ENCODE results near the gene HGS. TPM values are rescaled to one million over a fixed set of nuclear protein-coding genes. Genes with fewer than 3 reads are reported as not detected.

The HGS gene
- total RNA-seq, 1 experiment from 2014 or later, result 146 TPM

- DNase-seq (ENCODE audit: low read depth in 1 of 2, low spot score in 2 of 2), result no peak
- H3K27ac ChIP-seq, result no peak overlapping the region
- no peaks in the 10 kb centered on the region for H3K36me3 ChIP-seq
- peaks cover 32% of the 10 kb centered on the region for H3K27me3 ChIP-seq (replicated peaks)
- peaks cover 21% of the 10 kb centered on the region for H3K9me3 ChIP-seq (replicated peaks)
- H3K4me3 ChIP-seq, result no peak overlapping the region
- peaks cover 7% of the 10 kb centered on the region; the same call in 1 of the 2 replicates for H3K4me1 ChIP-seq (replicated peaks)
Observed at GRCh38 chr17:81648013-81648706, 35.7 kb upstream of the HGS start.

DNA sequence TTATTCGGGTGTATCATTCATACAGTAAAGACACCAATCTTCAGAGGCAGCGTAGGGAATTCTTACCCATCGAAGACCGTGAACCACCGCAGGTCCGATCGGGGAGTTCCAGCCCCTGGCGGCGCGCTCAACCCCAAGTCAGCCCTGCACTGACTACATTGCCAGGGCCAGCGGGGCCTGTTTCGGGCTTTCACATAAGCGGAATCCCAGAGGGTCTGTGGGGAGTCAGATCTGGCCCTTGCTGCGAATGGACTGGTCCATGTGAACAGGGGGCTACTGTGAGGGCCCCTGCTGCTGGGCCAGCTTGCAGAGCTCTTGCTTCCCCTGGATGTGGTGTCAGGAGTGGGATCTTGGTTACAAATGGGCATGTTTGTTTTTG is 35.1 kb upstream of the HGS start:
- Histone ChIP-seq H3K36me3 (no peaks in the 10 kb centered on the region), H3K4me3 (no peak overlapping the region), H3K9me3 (replicated peaks) (peaks cover 21% of the 10 kb centered on the region), H3K27ac (no peak overlapping the region), H3K4me1 (replicated peaks) (peaks cover 7% of the 10 kb centered on the region; the same call in 1 of the 2 replicates), H3K27me3 (replicated peaks) (peaks cover 32% of the 10 kb centered on the region)
- DNase-seq (ENCODE audit: low read depth in 1 of 2, low spot score in 2 of 2), result no peak

DNA sequence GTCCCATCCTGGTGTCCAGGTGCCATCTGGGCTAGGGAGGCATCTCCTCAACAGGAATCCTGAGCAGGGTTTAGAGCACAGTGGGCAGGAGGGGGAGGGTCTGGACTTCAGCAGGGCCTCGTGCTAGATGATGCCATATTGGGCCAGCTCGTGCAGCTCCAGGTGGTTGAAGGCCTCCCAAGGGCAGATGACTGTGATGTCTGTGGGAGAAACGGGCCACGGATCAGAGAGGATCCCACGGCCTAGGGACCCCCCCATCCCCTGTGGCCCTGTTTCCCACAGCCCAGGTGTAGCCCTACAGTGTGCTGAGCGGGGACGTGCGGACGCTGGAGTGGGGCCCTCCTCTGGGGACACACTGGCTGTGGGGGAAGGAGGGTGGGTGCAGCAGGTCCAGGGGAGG is 32.9 kb upstream of the HGS start:
- DNase-seq (ENCODE audit: low read depth in 1 of 2, low spot score in 2 of 2), result no peak
- H3K27me3 ChIP-seq (replicated peaks), result peaks cover 27% of the 10 kb centered on the region
- peaks cover 21% of the 10 kb centered on the region for H3K9me3 ChIP-seq (replicated peaks)
- H3K27ac ChIP-seq, result no peak overlapping the region
- H3K36me3 ChIP-seq, result no peaks in the 10 kb centered on the region
- H3K4me1 ChIP-seq (replicated peaks), result peaks cover 7% of the 10 kb centered on the region; the same call in 1 of the 2 replicates
- no peak overlapping the region for H3K4me3 ChIP-seq

GRCh38 chr17:81651692-81652091 is 32.1 kb upstream of the HGS start:
- peak; percentile 36 to 74 for DNase-seq (ENCODE audit: low read depth in 1 of 2, low spot score in 2 of 2)
- H3K27me3 ChIP-seq (replicated peaks), result peaks cover 26% of the 10 kb centered on the region
- H3K36me3 ChIP-seq, result no peaks in the 10 kb centered on the region
- H3K9me3 ChIP-seq (replicated peaks), result peaks cover 21% of the 10 kb centered on the region
- no peak overlapping the region for H3K4me3 ChIP-seq
- peaks cover 7% of the 10 kb centered on the region; the same call in 1 of the 2 replicates for H3K4me1 ChIP-seq (replicated peaks)
- no peak overlapping the region for H3K27ac ChIP-seq

DNA sequence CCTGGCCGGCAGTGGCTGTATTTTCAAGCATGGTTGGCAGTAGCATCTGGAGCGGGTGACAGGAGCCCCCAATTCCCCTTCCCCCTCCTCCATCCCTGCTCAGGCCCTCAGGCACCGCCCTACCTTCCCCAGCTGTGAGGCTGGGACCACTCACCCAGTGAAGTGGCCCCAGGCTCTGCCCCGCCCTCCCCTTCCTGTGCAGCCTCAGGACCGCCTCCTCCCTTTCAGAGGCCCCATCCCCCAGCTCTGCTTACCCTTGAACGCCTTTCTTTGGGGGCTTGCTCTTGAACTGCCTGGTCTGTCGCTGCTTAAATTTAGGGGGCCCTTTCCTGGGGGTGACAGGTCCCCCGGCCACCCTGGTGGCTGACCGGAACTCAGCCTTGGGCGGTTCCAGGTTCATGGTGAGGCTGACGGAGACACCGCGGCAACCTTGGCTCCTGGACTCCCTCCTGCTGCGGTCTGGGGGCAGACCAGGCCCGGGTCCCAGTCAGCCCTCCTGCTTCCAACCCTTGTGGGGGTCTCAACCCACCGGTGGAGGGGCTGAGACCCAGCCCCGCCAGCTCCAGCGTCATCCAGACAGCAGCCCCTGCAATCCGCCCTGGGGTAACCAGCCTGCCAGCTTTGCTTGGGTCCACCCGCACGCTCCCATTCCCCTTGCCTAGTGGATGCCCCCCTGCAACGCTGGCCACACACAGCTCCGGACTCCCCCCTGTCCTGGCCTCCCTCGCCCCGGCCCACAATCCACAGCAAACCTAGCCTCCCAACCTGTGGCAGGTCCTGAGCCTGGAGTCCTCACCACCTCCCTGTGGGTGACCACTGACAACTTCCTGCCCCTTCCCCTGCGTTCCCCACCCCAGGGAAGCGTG is 30.7 kb upstream of the HGS start:
- no peak overlapping the region for H3K27ac ChIP-seq
- H3K4me1 ChIP-seq (replicated peaks), result peaks cover 2% of the 10 kb centered on the region; the same call in 1 of the 2 replicates
- H3K9me3 ChIP-seq (replicated peaks), result peaks cover 16% of the 10 kb centered on the region
- no peaks in the 10 kb centered on the region for H3K36me3 ChIP-seq
- DNase-seq (ENCODE audit: low read depth in 1 of 2, low spot score in 2 of 2), result no peak
- peaks cover 11% of the 10 kb centered on the region for H3K27me3 ChIP-seq (replicated peaks)
- no peak overlapping the region for H3K4me3 ChIP-seq

GRCh38 chr17:81655378-81656117 is 28.3 kb upstream of the HGS start:
- Histone ChIP-seq H3K27me3 (replicated peaks) (no peaks in the 10 kb centered on the region), H3K27ac (no peak overlapping the region), H3K4me3 (no peak overlapping the region), H3K36me3 (no peaks in the 10 kb centered on the region), H3K9me3 (replicated peaks) (no peaks in the 10 kb centered on the region), H3K4me1 (replicated peaks) (no peaks in the 10 kb centered on the region)
- no peak for DNase-seq (ENCODE audit: low read depth in 1 of 2, low spot score in 2 of 2)

- H3K27me3 ChIP-seq (replicated peaks), result no peaks in the 10 kb centered on the region
- no peaks in the 10 kb centered on the region for H3K9me3 ChIP-seq (replicated peaks)
- H3K4me3 ChIP-seq, result no peak within 1 kb of the TSS
- no peaks in the 10 kb centered on the region for H3K4me1 ChIP-seq (replicated peaks)
- no peaks in the 10 kb centered on the region for H3K36me3 ChIP-seq
- H3K27ac ChIP-seq, result no peak within 1 kb of the TSS
- no peak for DNase-seq (ENCODE audit: low read depth in 1 of 2, low spot score in 2 of 2)
Observed at GRCh38 chr17:81656118-81656743, 27.6 kb upstream of the HGS start, which contains the start of gene PDE6G. Gene PDE6G (minus strand): TSS chr17:81656542. CDS start chr17:81653305, 3,237 bp downstream.

- no peaks in the 10 kb centered on the region for H3K36me3 ChIP-seq
- no peaks in the 10 kb centered on the region for H3K9me3 ChIP-seq (replicated peaks)
- H3K27ac ChIP-seq, result no peak overlapping the region
- H3K4me3 ChIP-seq, result no peak overlapping the region
- no peaks in the 10 kb centered on the region for H3K4me1 ChIP-seq (replicated peaks)
- DNase-seq (ENCODE audit: low read depth in 1 of 2, low spot score in 2 of 2), result no peak
- no peaks in the 10 kb centered on the region for H3K27me3 ChIP-seq (replicated peaks)
Observed at GRCh38 chr17:81656835-81657234, 27.0 kb upstream of the HGS start.

DNA sequence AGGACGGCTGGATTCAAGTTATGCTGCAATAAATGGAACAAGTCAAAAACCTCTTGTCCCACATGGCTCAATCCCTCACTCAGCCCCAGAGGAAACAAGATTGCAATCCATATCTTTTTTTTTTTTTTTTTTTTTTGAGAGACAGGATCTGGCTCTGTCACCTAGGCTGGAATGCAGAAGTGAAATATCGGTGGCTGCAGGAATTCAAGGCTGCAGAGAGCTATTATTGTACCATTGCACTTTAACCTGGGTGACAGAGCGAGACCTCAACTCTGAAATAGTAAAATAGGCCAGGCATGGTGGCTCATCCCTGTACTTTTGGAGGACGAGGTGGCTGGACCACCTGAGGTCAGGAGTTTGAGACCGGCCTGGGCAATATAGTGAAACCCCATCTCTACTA is 24.8 kb upstream of the HGS start:
- DNase-seq (ENCODE audit: low read depth in 1 of 2, low spot score in 2 of 2), result no peak
- Histone ChIP-seq H3K27me3 (replicated peaks) (no peaks in the 10 kb centered on the region), H3K4me1 (replicated peaks) (no peaks in the 10 kb centered on the region), H3K4me3 (no peak overlapping the region), H3K27ac (no peak overlapping the region), H3K9me3 (replicated peaks) (no peaks in the 10 kb centered on the region), H3K36me3 (peaks cover under 1% of the 10 kb centered on the region; the same call in 1 of the 2 replicates)

GRCh38 chr17:81660441-81660840 is 23.4 kb upstream of the HGS start:
- H3K9me3 ChIP-seq (replicated peaks), result no peaks in the 10 kb centered on the region
- H3K36me3 ChIP-seq, result peaks cover 15% of the 10 kb centered on the region
- H3K27me3 ChIP-seq (replicated peaks), result no peaks in the 10 kb centered on the region
- H3K27ac ChIP-seq, result no peak overlapping the region
- peaks cover 6% of the 10 kb centered on the region for H3K4me1 ChIP-seq (replicated peaks)
- no peak overlapping the region for H3K4me3 ChIP-seq
- no peak for DNase-seq (ENCODE audit: low read depth in 1 of 2, low spot score in 2 of 2)

- peaks cover 12% of the 10 kb centered on the region for H3K4me1 ChIP-seq (replicated peaks)
- peaks cover 25% of the 10 kb centered on the region for H3K36me3 ChIP-seq
- H3K9me3 ChIP-seq (replicated peaks), result no peaks in the 10 kb centered on the region
- no peak for DNase-seq (ENCODE audit: low read depth in 1 of 2, low spot score in 2 of 2)
- no peak overlapping the region for H3K4me3 ChIP-seq
- H3K27ac ChIP-seq, result no peak overlapping the region
- no peaks in the 10 kb centered on the region for H3K27me3 ChIP-seq (replicated peaks)
Observed at GRCh38 chr17:81662002-81662401, 21.8 kb upstream of the HGS start.

- Histone ChIP-seq H3K4me1 (replicated peaks) (peaks cover 23% of the 10 kb centered on the region), H3K36me3 (peaks cover 41% of the 10 kb centered on the region), H3K4me3 (no peak overlapping the region), H3K9me3 (replicated peaks) (no peaks in the 10 kb centered on the region), H3K27me3 (replicated peaks) (no peaks in the 10 kb centered on the region), H3K27ac (no peak overlapping the region)
- DNase-seq (ENCODE audit: low read depth in 1 of 2, low spot score in 2 of 2), result peak in 1 of 2 experiments; percentile 47
Observed at GRCh38 chr17:81664051-81664470, 19.8 kb upstream of the HGS start.
